Gastrocnemius medialis (tissue), 4 donors: ENCODE measurements around the gene TRAPPC11. TPM values are rescaled to one million over a fixed set of nuclear protein-coding genes. Genes with fewer than 3 reads are reported as not detected.

ENCODE experiments used
- ATAC-seq, 2 donors: fragments of 150-250 bp; one replicate each; pipeline ENCODE4 v1.9.1; 2016
- DNase-seq, 2 donors: peaks; one replicate each; pipeline ENCODE4 v3.0.0-alpha.2; 2019
- H3K27ac ChIP-seq, 4 donors: fragments of 200-600 bp; sonication (generic); 1 replicate in 1 of 4; 2 replicates in 3 of 4; pipeline ENCODE4 v1.5.1; 2016 to 2018; ENCODE audit warnings: mild to moderate bottlenecking in 2 of 4, moderate library complexity in 1 of 4
- H3K27me3 ChIP-seq, 3 donors: fragments of 200-600 bp; sonication (generic) in 2 of 3; 1 replicate in 1 of 3; 2 replicates in 2 of 3; pipeline versions ENCODE4 v1.5.1 to v1.6.0; 2016 to 2019; ENCODE audit warnings: mild to moderate bottlenecking in 1 of 3, moderate library complexity in 1 of 3
- H3K36me3 ChIP-seq, 2 donors: fragments of 200-600 bp; sonication (generic) in 1 of 2; one replicate each; pipeline ENCODE4 v1.5.1; 2017 to 2018
- H3K4me1 ChIP-seq, 2 donors: fragments of 200-600 bp; sonication (generic) in 1 of 2; one replicate each; pipeline ENCODE4 v1.5.1; 2016 to 2017; ENCODE audit warnings: mild to moderate bottlenecking in 2 of 2
- H3K4me3 ChIP-seq, 4 donors: fragments of 200-600 bp; sonication (generic) in 3 of 4; 1 replicate in 1 of 4; 2 replicates in 3 of 4; pipeline ENCODE4 v1.5.1; 2016 to 2019; ENCODE audit warnings: mild to moderate bottlenecking in 2 of 4
- H3K9me3 ChIP-seq, 3 donors: fragments of 200-600 bp; sonication (generic) in 2 of 3; 1 replicate in 1 of 3; 2 replicates in 2 of 3; pipeline ENCODE4 v1.5.1; 2016 to 2019
- CTCF ChIP-seq, 5 experiments: fragments of 450-650 bp in 3 of 5; fragments of 200-600 bp in 2 of 5; sonication (generic) in 2 of 5; IDR thresholded peaks in 4 of 5; conservative IDR thresholded peaks in 1 of 5; 1 replicate in 4 of 5; 2 replicates in 1 of 5; pipeline ENCODE4 v1.5.1; 2016 to 2019; ENCODE audit warnings: antibody characterized with exemption in 5 of 5, mild to moderate bottlenecking in 3 of 5, moderate library complexity in 3 of 5
- POLR2A ChIP-seq, 2 donors: fragments of 450-650 bp; IDR thresholded peaks; one replicate each; pipeline ENCODE4 v1.6.1; 2017; ENCODE audit warnings: antibody characterized with exemption in 2 of 2, mild to moderate bottlenecking in 2 of 2, moderate library complexity in 2 of 2
- in situ Hi-C, 4 donors: fragments of 200-750 bp; cut with MboI; loops; one replicate each; pipeline versions ENCODE4 v1.15.0 to v1.8.0; 2017; ENCODE audit warnings: low sequenced_read_pairs in 4 of 4
- intact Hi-C: fragments of 100-400 bp; cut with DNase I; formaldehyde crosslinking; loops from one replicate; pipeline ENCODE4 v1.15.1; 2023; ENCODE audit warnings: low total_unique reads
- total RNA-seq, 4 donors: library from RNA; depleted of rRNA; stranded (reverse); fragments of >200 nt; gene quantifications; one replicate each; pipeline versions ENCODE4 v1.1.0 to v1.2.3, GENCODE V29; 2016

The TRAPPC11 gene
- total RNA-seq, 4 donors from 2014 or later: 19.3 to 31.7 (median 20.8) TPM

GRCh38 chr4:183733181-183733580, 74.1 kb downstream of the TRAPPC11 start:
- H3K27me3 ChIP-seq: no peaks in the 10 kb centered on the region
- H3K4me1 ChIP-seq: peaks cover 0 to 5% of the 10 kb centered on the region in 2 donors
- no peak overlapping the region for H3K4me3 ChIP-seq
- in situ Hi-C loops (no loop called here), intact Hi-C loops (no loop called here)
- no peak for DNase-seq
- H3K27ac ChIP-seq: no peak overlapping the region
- TF ChIP-seq CTCF (IDR thresholded peaks at IDR 0.05 in 4 of 5, conservative IDR thresholded peaks at IDR 0.05 in 1 of 5): no peak
- TF ChIP-seq POLR2A (IDR thresholded peaks at IDR 0.05): no peak
- H3K36me3 ChIP-seq: no peaks in the 10 kb centered on the region
- no peak for ATAC-seq
- no peaks in the 10 kb centered on the region for H3K9me3 ChIP-seq

- ATAC-seq (peak in 1 of 2 donors; percentile 89), DNase-seq (no peak)
- in situ Hi-C loops: no loop called here
- no peak overlapping the region for H3K4me3 ChIP-seq
- H3K4me1 ChIP-seq: peaks cover 0 to 7% of the 10 kb centered on the region in 2 donors
- no peaks in the 10 kb centered on the region for H3K36me3 ChIP-seq
- intact Hi-C loops: no loop called here
- TF ChIP-seq POLR2A (IDR thresholded peaks at IDR 0.05): no peak
- no peak for TF ChIP-seq CTCF (IDR thresholded peaks at IDR 0.05 in 4 of 5, conservative IDR thresholded peaks at IDR 0.05 in 1 of 5)
- H3K27me3 ChIP-seq: no peaks in the 10 kb centered on the region
- no peaks in the 10 kb centered on the region for H3K9me3 ChIP-seq
- H3K27ac ChIP-seq: peak overlapping the region in 3 of 4 donors; percentile 15 to 65 (median 24)
These were observed 79.1 kb downstream of the TRAPPC11 start for GRCh38 chr4:183738081-183738673.

- Histone ChIP-seq H3K27me3 (no peaks in the 10 kb centered on the region), H3K4me3 (no peak overlapping the region), H3K36me3 (no peaks in the 10 kb centered on the region), H3K4me1 (peaks cover 0 to 7% of the 10 kb centered on the region in 2 donors), H3K9me3 (no peaks in the 10 kb centered on the region), H3K27ac (no peak overlapping the region)
- no peak for DNase-seq
- no peak for TF ChIP-seq POLR2A (IDR thresholded peaks at IDR 0.05)
- no peak for TF ChIP-seq CTCF (IDR thresholded peaks at IDR 0.05 in 4 of 5, conservative IDR thresholded peaks at IDR 0.05 in 1 of 5)
- intact Hi-C loops (no loop called here), in situ Hi-C loops (no loop called here)
- ATAC-seq: no peak
These were observed 79.9 kb downstream of the TRAPPC11 start for GRCh38 chr4:183738961-183739360.

GRCh38 chr4:183746305-183747229, 87.5 kb downstream of the TRAPPC11 start:
- TF ChIP-seq POLR2A (IDR thresholded peaks at IDR 0.05): peak; percentile 23 to 65
- no peak for TF ChIP-seq CTCF (IDR thresholded peaks at IDR 0.05 in 4 of 5, conservative IDR thresholded peaks at IDR 0.05 in 1 of 5)
- Histone ChIP-seq H3K4me3 (peak overlapping the region; percentile 35 to 58 (median 45)), H3K4me1 (peaks cover 6 to 17% of the 10 kb centered on the region in 2 donors), H3K27me3 (no peaks in the 10 kb centered on the region), H3K36me3 (no peaks in the 10 kb centered on the region), H3K9me3 (no peaks in the 10 kb centered on the region), H3K27ac (peak overlapping the region; percentile 79 to 90 (median 80))
- ATAC-seq (peak; percentile 97 to 100), DNase-seq (peak; percentile 74 to 94)
- intact Hi-C loops: loop anchor here (10.0 kb wide), 1 partner anchor 238 kb away; no protein-coding TSS in a partner anchor
- in situ Hi-C loops: no loop called here
